ENCODE data around the gene IL1F10. TPM values are rescaled to one million over a fixed set of nuclear protein-coding genes. Genes with fewer than 3 reads are reported as not detected.

Gene IL1F10
- total RNA-seq: not detected in 2 replicates

- Histone ChIP-seq H3K4me3 (ENCODE audit: low read depth, low read length) (no peak within 1 kb of the TSS), H3K36me3 (ENCODE audit: control insufficient read depth, insufficient read depth, low read length) (no peaks in the 10 kb centered on the region), H3K27me3 (ENCODE audit: control insufficient read depth, insufficient read depth, low read length) (no peaks in the 10 kb centered on the region)
- DNase-seq (ENCODE audit: low read depth) (no peak), FAIRE-seq (peak; percentile 75)
- no peak for TF ChIP-seq CTCF (IDR thresholded peaks at IDR 0.05; ENCODE audit: insufficient read depth, low read length, severe bottlenecking)
Measured at GRCh38 chr2:113067681-113068080, at the start of gene IL1F10. TSS of gene IL1F10 (plus strand) at chr2:113067970. CDS start at chr2:113072739, 4,769 bp downstream.

GRCh38 chr2:113018509-113018908 is 49.3 kb upstream of the IL1F10 start:
- no peak for TF ChIP-seq CTCF (IDR thresholded peaks at IDR 0.05; ENCODE audit: insufficient read depth, low read length, severe bottlenecking)
- no peaks in the 10 kb centered on the region for H3K36me3 ChIP-seq (ENCODE audit: control insufficient read depth, insufficient read depth, low read length)
- no peak overlapping the region for H3K4me3 ChIP-seq (ENCODE audit: low read depth, low read length)
- DNase-seq (ENCODE audit: low read depth): no peak
- no peak for FAIRE-seq
- H3K27me3 ChIP-seq (ENCODE audit: control insufficient read depth, insufficient read depth, low read length): no peaks in the 10 kb centered on the region

GRCh38 chr2:113021312-113021711 is 46.5 kb upstream of the IL1F10 start:
- TF ChIP-seq CTCF (IDR thresholded peaks at IDR 0.05; ENCODE audit: insufficient read depth, low read length, severe bottlenecking): no peak
- no peak overlapping the region for H3K4me3 ChIP-seq (ENCODE audit: low read depth, low read length)
- DNase-seq (ENCODE audit: low read depth) (no peak), FAIRE-seq (no peak)
- H3K27me3 ChIP-seq (ENCODE audit: control insufficient read depth, insufficient read depth, low read length): no peaks in the 10 kb centered on the region
- H3K36me3 ChIP-seq (ENCODE audit: control insufficient read depth, insufficient read depth, low read length): no peaks in the 10 kb centered on the region

GRCh38 chr2:113024764-113025163 is 43.0 kb upstream of the IL1F10 start:
- H3K4me3 ChIP-seq (ENCODE audit: low read depth, low read length): no peak overlapping the region
- no peak for DNase-seq (ENCODE audit: low read depth)
- TF ChIP-seq CTCF (IDR thresholded peaks at IDR 0.05; ENCODE audit: insufficient read depth, low read length, severe bottlenecking): no peak
- H3K36me3 ChIP-seq (ENCODE audit: control insufficient read depth, insufficient read depth, low read length): no peaks in the 10 kb centered on the region
- peaks cover 5% of the 10 kb centered on the region for H3K27me3 ChIP-seq (ENCODE audit: control insufficient read depth, insufficient read depth, low read length)
- no peak for FAIRE-seq

- Histone ChIP-seq H3K27me3 (ENCODE audit: control insufficient read depth, insufficient read depth, low read length) (peaks cover 7% of the 10 kb centered on the region), H3K36me3 (ENCODE audit: control insufficient read depth, insufficient read depth, low read length) (no peaks in the 10 kb centered on the region), H3K4me3 (ENCODE audit: low read depth, low read length) (no peak overlapping the region)
- FAIRE-seq (no peak), DNase-seq (ENCODE audit: low read depth) (no peak)
- no peak for TF ChIP-seq CTCF (IDR thresholded peaks at IDR 0.05; ENCODE audit: insufficient read depth, low read length, severe bottlenecking)
Measured at GRCh38 chr2:113025737-113026136, 42.0 kb upstream of the IL1F10 start.

GRCh38 chr2:113027691-113028090 is 40.1 kb upstream of the IL1F10 start:
- no peak overlapping the region for H3K4me3 ChIP-seq (ENCODE audit: low read depth, low read length)
- no peak for FAIRE-seq
- H3K27me3 ChIP-seq (ENCODE audit: control insufficient read depth, insufficient read depth, low read length): peaks cover 9% of the 10 kb centered on the region
- no peaks in the 10 kb centered on the region for H3K36me3 ChIP-seq (ENCODE audit: control insufficient read depth, insufficient read depth, low read length)
- TF ChIP-seq CTCF (IDR thresholded peaks at IDR 0.05; ENCODE audit: insufficient read depth, low read length, severe bottlenecking): no peak
- no peak for DNase-seq (ENCODE audit: low read depth)
